ENCODE data around the gene IGSF21.

DNA sequence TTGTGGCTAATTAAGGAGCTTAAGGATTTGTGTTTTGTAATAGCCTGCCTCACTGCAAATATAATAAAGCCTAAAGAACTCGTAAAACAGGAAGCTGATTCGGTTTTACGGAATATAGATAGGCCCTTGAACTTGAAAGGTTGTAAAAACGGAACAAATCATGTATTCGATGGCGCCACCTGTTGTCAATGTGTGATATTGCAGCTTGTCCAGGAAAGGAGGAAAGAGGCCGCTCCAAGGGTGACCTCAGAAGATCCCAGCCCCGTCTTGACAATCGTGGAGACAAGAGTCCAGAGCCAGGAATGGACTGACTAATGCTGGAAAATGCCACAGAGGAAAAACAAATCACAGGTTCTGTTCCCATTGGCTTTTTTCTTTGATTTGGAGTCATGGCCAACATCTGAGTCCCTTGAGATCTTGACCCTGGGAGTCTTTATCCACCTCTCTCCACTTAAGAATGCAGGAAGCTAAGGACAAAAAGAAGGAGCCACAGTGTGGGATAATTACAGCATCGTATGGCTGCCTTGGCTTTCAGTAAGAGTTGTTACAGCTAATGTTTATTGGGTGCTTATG lies 7.0 kb upstream of the IGSF21 start:
- TF ChIP-seq EZH2 (optimal IDR thresholded peaks at IDR 0.05; ENCODE audit: low read depth, low read length) (no peak), EZH2phosphoT487 (IDR thresholded peaks at IDR 0.05; ENCODE audit: low read length) (no peak)
- TF ChIP-seq, protein P1, sequence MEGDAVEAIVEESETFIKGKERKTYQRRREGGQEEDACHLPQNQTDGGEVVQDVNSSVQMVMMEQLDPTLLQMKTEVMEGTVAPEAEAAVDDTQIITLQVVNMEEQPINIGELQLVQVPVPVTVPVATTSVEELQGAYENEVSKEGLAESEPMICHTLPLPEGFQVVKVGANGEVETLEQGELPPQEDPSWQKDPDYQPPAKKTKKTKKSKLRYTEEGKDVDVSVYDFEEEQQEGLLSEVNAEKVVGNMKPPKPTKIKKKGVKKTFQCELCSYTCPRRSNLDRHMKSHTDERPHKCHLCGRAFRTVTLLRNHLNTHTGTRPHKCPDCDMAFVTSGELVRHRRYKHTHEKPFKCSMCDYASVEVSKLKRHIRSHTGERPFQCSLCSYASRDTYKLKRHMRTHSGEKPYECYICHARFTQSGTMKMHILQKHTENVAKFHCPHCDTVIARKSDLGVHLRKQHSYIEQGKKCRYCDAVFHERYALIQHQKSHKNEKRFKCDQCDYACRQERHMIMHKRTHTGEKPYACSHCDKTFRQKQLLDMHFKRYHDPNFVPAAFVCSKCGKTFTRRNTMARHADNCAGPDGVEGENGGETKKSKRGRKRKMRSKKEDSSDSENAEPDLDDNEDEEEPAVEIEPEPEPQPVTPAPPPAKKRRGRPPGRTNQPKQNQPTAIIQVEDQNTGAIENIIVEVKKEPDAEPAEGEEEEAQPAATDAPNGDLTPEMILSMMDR (IDR thresholded peaks at IDR 0.05; ENCODE audit: low read length): peak; percentile 76
